ENCODE measurements around the gene SNX25.

SNX25 gene

DNA sequence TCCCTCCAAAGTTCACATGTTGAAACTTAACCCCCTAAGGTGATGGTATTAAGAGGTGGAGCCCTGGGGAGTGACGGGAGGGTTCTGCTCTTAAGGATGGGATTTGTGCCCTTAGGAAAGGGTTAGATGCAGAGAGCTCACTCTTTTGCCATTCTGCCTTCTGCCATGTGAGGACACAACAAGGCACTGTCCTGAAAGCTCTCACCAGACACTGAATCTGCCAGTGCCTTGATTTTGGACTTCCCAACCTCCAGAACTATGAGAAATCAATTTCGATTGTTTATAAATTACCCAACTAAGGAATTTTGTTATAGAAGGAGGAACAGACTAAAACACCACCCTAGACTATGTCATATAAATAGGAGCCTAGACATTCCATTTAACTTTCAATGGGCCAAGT is 174.7 kb downstream of the SNX25 start:
- DNase-seq: no peak

DNA sequence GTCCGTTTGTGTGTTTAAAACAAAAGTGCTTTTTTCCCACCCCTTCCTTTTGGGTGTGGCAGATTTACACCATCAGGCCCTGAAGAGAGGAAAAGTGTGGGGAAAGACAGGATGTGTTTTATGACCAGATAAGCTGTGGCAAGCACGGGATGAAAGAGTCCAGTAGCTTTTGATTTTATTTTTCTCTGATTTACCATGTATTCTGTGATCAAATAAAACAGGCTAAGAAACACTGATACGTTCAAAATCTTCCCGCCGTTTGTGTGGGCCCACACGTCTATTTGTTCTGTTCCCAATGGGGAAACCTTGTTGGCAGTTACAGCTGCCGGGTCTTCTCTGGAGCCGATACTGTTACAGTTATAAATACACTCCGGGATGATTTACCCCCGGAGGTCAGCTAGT is 175.5 kb downstream of the SNX25 start:
- peak; percentile 53 for DNase-seq

DNA sequence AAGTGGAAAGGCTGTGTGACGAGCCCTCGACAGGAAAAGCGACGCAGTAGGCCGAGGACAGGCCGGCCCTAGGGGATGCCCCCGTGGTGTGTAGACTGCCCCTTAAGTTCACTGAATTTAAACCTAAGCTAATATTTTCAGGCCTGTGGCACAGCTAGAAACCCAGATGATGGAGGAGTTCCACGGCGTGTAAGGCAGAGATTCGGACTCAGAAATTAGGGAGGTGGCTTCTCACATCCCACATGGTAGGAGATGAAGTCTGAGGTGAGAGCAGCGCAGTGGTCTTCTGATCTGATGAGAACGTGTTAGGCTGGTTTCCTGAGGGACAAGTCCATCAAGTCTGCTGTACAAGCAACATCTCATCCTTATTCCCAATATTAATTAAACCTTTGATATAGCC is 178.6 kb downstream of the SNX25 start:
- no peak for DNase-seq

DNA sequence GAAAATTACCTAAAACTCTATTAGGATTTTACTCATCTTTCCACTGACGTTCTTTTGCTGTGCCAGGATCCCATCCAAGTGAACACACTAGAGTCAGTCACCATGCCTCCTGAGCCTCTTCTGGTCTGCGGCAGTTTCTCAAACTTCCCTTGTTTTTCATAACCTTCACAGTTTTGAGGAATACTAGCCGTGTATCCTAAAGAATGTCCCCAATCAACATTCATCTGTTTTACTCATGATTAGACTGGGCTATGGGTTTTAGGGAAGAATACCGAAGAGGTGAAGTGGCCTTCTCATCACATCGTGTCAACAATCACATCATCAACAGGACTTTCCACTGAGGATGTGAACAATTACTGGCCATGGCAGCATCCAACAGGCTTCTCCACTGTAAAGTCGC is 181.5 kb downstream of the SNX25 start:
- no peak for DNase-seq

DNA sequence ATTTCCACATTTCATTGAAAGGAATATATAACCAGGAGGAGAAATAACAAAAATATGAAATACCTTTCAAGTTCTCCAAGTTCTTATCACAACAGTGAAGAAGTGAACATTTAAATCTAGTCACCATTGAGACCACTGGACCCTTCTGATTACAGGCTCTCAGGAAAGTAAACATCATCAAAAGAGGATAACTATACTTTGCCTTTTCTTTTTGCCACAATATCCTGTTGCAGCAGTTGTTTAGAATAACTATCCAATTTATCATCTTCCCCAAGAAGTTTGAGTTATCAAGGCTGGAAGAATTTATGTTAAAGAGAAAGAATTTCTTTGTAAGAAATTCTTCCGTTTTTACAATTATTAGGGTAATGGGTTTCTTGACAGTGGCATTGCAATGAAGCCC is 182.8 kb downstream of the SNX25 start:
- no peak for DNase-seq

DNA sequence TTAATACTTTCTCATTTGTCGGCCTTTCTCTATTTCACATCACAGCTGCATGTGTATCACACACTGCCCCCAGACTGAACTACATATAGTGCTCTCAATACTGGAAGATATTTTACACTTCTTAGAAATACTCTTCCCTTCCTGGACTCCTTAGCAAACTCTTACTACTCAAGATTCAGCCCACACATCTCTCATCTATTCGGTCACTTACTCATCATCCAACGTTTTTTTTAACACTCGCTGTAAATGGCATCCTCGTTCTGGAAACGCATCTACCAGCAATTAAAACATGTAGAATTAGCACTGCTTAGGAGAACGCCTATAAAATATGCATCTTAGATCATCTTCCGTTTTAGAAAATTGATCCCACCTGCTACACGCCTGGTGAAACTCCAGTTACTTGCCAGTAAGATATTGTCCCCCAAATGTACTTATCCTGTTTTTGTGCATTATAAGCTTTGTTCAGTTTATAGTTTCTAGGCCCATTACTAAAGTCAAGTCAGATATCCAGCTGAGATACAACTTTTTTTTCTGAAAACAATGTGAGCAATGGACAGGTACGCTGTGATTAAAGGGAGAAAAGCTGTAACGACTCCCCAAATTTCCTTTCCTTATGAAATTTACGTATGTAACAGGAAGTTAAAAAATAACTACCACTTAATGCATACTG is 185.3 kb downstream of the SNX25 start:
- DNase-seq: peak; percentile 17

DNA sequence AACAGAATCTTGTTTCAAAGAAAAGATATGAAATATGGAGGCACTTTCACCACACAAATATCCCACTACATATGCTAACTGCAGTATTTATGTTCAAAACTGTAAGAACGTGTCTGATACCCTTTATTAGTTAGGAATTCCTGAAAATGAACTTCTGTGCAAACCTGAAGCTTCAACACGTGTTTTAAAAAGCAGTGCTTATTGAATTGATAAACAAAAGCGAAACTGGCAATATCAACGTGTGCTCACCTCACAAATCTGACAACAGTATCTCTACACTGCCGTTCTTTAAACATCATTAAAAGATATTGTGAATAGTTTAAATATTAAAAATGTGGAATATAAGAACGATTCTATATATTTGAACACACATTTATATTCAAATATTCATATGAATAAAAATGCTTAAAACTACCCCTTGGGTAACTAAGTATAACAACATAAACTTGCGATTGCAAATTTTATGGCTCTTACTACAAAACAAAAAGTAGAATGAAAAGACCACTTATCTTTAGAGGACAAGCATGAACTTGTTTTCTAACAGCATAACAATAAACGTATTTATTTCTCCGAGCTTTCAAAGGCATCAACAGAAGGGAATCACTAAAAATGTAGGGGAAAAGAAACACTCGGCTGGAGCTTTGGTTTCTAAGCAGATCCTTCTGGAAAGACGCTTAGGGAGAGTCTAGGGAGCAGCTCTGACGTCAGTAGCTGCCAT is 186.0 kb downstream of the SNX25 start, which contains the start of gene LRP2BP:
LRP2BP (minus strand) TSS at position 687 of the 718 bp plus-strand sequence. CDS start 17,738 bp downstream, outside the sequence.
- peak; percentile 45 for DNase-seq

DNA sequence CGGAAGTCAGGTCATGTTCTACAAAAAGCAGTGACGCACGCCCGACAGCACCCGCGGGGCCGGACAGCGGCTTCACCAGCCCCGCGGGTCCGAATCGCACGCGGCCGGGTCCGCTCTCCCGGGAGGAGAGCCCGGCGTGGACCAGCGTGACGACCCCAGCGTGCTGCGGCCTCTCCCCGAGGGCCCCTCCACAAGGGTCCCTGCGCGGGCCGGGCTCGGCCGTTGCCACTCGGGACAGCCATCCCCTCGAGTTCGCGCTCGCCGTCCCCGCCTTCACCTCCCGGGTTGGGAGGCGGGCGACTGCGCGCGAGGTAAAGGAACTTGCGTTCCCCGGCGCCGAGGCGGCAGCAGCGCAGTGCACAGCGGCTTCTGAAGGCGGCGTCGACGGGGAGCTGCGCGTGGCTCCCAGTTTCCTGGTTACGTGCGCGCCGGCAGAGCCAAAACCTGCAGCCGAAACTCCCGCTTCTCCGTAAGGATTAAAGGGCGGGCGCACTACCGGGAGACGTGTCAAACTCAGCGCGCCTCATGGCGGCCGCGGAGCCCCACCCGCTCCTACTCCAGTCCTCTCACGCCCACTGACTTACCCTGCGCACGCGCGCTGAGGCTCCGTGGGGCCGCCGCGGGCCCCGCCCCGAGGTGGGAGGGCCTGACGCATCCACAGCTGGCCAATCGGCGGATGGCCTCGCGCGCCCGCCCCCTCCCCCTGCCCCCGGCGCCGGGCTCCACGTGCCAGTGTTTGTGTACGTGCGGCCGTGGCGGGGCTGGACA is 186.7 kb downstream of the SNX25 start:
- DNase-seq: peak; percentile 95

DNA sequence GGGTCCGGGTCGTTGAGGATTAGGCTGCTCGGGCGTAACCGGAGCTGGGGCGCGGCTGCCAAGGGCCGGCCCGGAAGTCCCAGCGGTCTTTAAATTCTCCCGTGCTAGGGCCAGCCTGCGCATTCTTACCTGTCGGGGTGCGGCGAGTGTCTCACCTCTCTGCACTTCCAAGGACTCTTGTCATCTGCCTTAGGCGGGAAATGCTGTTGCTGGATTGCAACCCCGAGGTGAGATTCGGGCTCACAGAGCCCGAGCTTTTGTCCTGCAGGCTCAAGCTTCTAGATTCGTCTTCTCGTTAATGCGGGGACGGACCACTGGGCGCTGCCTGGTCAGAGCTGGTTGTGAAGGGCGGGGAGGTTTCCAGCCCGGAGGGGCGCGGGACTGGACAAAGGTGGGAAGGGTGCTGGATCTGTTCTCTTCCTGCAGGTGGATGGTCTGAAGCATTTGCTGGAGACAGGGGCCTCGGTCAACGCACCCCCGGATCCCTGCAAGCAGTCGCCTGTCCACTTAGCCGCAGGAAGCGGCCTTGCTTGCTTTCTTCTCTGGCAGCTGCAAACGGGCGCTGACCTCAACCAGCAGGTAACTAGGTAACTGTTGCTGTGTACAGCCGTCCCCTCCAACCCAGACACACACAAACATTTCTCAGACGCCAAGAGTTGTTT is 187.5 kb downstream of the SNX25 start, which contains the start of gene ANKRD37:
ANKRD37 (plus strand) TSS at position 118 of the 662 bp plus-strand sequence; CDS start at position 201, 83 bp downstream.
- DNase-seq: no peak

DNA sequence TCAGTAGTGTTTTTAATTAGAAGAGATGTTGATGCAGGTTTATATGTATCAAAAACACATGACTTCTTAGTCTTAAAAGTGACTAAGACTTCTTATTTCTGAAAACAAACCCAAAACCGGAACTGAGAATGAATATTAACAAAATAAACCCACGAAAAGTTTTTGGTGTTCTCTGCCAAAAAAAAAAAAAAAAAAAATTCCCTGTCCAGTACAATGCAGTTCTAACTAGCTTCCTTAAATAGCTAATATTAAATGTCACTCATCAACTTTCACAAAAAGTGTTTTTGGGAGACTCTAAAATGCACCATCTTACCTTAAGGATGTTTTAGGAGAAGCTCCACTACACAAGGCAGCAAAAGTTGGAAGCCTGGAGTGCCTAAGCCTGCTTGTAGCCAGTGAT is 189.2 kb downstream of the SNX25 start:
- DNase-seq: no peak

DNA sequence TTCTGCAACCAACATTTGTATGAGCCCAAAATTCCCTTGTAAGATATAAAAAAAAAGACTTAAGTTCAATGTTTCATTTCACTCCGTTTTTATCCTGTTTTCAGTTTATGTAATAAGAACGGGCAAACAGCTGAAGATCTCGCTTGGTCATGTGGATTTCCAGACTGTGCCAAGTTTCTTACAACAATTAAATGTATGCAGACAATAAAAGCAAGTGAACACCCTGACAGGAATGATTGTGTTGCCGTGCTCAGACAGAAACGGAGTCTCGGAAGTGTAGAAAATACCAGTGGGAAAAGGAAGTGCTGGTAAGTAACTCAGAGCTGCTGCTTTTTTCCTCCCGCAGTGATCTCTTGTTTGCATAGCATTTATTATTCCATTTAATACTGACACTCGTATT is 190.1 kb downstream of the SNX25 start:
- no peak for DNase-seq

DNA sequence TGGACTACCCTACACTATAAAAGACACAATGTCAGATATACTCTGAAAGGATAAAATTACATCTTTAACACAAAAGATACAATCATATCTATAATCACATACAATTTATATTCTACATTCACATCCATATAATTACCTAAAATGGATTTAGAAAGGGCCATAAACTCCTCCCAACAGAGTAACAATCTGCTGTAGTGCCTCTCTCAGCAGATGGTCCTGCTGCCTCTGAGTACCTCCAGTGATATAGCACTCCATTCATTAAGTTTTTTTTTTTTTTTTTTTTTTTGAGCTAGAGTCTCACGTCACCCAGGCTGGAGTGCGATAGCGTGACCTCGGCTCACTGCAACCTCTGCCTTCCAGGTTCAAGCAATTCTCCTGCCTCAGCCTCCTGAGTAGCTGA is 194.6 kb downstream of the SNX25 start:
- DNase-seq: no peak

DNA sequence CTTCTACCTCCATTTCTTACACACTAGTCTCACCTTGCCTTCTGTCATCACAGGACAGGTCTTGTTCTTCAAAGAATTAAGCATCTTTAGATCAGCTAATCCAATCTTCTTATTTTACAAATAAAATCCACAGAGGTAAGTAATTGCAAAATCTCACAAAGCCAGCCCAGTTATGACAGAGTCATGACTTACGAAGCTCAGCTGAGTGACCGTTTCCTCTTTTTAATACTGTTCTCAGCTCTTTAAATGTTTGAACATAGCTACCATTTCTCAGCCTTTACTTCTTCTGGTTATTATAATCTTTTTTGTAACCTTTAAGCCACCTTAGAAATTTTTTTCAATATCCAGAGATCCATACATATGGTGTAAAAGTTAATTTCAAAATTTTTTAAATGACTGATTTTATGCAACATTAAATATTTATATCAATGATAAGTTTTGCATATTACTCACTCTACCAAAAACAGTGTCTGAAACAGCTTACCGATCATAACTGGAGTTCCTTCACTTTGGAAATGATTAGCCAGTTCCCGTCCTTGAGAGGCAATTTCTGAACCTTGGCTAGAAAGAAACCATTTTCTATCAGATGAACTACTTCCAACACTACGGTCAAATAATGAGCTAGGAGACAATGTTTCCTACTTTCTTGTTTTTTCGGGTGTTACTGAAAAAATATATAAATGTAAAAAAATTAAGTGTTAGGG is 196.1 kb downstream of the SNX25 start:
- no peak for DNase-seq

DNA sequence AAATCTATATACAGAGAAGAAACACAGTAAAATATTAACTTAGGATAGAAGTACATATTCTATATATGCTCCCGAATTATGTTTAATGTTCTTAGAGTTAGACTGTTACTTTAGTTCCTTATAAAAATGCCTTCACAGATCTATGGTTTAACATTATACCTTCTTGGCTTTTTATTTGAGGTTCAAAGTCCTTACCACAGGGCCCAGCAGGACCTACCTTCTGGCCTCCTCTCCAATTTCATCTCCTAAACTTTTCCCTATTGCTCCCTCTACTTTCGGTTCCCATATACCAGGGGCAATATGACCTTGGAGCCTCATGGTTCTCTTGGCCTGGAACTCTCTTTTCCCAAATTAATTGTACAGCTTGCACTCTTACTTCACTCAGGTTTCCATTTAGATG is 199.0 kb downstream of the SNX25 start:
- DNase-seq: no peak

DNA sequence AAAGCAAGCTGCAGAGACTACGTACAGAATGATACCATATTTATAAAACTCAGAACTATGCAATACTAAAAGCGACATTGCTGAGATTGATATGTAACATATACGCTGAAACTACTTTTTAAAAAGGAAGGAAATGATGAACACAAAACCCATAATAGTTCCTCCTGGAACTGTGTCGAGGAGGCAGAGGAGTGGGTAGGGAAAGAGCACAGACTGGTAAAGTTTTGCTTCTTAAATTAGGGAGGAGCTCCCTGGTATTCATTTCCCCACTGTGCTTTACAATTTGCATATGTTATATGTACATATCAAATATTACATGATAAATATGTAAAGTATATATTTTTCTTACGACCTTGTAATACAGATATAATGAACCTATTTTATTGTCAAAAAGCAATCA is 202.5 kb downstream of the SNX25 start:
- DNase-seq: no peak

DNA sequence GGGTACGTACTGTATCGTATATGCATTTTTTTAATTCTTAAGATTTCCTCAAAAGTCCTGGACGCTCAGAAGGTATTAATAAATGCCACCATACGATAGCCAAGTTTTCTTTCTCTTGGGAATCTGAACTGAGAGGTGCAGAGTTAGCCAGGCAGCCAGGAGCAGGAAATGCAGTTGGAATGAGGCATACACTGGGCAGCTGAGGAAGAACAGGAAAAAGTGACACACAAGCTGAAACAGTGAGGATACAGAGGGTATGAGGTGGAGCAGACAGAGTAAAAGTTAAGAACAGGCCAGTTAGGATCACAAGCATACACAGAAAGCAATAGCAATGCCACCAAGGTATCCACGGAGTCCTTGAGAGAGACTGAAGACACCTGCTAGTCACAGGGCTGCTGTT is 203.0 kb downstream of the SNX25 start:
- DNase-seq: no peak
